DMS153 treated with DMSO at 0.1 percent for 48 hours (cell line): ENCODE data around the gene SARDH.
"Not testable (repeated sequence)": the region's sequence is repeated elsewhere in the genome, so short reads cannot be mapped to it uniquely, and the experiment has no call there.

Experiments used
- DNase-seq: peaks from one replicate; lab custom pipeline; 2025; ENCODE audit not compliant: unreplicated experiment; lab: John Stamatoyannopoulos, UW

The SARDH gene

DNA sequence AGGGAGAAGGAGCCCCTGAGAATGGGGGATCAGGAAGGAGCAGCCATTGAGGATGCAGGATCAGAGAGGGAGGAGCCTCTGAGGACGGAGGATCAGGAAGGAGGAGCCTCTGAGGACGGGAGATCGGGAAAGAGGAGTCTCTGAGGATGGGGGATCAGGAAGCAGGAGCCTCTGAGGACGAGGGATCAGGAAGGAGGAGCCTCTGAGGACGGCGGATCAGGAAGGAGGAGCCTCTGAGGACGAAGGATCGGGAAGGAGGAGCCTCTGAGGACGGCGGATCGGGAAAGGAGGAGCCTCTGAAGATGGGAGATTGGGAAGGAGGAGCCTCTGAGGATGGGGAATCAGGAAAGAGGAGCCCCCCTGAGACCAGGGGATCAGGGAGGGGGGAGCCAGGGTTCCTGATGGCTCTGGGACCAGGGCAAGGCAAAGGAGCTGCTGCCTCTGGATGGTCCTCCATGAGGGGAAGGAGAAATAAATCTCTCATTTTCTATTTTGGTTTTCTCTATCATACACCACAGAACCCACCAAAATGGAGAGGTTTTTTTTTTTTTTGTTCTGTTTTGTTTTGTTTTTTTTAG, 22.6 kb upstream of the SARDH start:
- DNase-seq, result no peak

GRCh38 chr9:133759946-133760345, 21.8 kb upstream of the SARDH start:
- DNase-seq, result no peak

DNA sequence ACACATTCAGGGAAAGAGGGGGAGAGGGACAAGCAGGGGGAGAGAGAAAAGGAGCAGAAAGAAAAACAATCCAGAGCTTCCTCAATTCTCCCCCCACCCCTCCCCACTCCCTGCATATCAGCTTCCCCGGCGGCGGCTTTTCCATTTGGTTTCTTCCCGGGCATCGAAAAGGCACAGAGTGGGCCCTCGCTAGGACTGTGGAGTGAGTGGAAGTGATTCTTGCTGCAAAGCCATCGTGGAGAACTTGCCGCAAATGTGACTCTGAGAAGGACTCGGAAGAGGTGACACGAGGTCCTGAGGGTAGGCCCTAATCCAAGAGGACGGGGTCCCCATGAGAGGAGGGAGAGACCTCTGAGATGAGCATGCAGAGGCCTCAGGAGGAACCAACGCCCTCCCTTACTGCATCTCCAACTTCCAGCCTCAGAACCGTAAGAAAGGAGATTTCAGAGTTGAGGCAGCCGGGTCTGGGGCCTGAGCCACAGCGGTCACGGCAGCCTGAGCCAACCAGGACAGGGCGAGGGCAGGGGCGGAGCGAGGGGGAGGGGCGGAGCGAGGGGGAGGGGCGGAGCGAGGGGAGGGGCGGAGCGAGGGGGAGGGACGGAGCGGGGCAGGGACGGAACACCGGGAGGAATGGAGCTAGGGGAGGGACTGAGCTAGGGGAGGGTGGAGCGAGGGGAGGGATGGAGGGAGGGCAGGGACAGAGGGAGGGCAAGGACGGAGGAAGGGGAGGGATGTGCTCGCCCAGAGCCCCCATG, 21.2 kb upstream of the SARDH start:
- no peak for DNase-seq

DNA sequence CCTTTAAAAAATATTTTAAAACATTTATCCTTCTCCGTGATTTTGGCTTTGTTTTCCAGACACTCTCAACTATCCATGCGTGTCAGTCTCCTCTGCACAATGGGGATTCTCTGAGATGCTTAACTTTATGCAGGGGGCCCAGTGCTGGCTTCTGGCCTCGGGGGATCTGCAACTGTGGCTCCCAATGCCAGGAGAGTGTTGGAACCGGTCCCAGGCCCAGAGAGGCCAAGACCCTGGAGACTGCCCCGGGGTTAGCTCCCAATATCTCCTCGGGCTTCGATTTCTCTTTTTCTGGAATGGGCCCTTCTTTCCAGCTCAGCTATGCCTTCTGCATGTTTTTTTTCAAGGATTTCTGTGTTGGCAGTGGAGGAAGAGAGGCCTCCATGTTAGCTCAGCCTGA, 20.1 kb upstream of the SARDH start:
- no peak for DNase-seq

DNA sequence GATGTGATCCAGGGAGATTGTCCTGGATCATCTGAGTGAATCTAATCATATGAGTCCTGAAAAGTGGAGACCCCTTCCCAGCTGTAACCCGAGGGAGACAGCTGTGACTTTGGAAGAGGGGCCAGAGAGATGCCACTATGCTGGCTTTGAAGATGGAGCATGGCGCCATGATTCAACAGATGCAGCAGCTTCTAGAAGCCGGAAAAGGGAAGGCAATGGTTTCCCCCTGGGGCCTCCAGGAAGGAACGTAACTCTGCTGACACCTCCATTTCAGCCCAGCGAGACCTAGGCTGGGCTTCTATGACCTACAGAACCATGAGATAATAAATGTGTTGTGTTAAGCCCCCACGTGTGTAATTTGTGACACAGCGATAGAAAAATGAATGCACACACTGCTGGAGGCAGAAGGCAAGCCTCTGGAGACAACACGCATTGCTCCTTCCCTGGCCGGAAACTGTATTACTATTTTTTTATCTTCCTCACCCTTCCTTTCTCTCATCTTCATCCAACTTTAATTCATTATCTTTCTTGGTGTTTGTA, 16.6 kb upstream of the SARDH start:
- DNase-seq, result no peak

DNA sequence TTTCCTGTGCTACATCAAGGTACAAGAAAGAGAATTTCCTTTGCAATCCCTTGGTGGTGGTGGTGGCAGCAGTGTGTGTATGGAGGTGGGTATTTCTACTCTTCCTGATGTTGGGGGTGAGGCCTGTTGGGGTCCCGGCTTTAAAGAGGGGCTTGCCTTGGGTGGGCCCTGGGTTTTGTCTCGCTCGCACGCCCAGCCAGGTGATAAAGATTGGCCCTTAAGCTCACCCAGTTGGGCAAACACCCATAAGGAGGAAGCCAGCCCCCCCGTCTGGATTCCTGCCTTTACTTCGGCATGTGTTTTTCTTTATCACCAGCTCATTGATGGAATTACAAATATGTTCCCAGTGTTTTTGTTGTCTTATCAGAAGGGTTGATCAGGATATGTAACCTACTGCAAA, 16.0 kb upstream of the SARDH start:
- no peak for DNase-seq

DNA sequence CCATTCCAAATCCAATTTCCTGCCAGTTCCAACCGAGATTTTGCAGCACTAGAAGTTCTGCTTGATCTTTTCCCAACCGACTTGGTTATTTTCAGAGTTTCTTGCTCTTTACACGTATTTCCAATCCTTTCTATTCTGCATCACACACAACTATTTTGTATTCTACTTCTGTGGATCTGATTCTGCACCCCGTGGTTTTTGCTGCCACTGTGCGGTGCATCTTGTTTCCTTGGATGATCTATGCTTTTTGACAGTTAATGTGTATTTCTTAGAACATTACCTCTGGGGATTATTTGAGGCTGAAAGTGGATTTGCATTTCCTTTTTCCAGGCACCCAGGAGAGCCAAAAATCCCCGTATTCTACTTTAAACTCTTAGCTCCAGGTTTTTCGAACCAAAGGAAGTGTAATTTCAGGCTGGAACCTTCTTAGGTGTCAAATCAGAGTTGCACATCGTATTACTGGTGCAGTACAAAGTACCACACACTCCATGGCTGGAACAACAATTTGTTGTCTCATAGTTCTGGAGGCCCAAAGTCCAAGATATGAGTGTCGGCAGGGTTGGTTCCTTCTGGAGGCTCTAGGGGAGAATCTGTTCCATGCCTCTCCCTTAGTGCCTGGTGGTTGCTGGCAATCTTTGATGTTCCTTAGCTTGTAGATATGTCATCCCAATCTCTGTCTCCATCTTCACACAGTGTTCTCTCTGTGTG, 14.7 kb upstream of the SARDH start:
- no peak for DNase-seq

DNA sequence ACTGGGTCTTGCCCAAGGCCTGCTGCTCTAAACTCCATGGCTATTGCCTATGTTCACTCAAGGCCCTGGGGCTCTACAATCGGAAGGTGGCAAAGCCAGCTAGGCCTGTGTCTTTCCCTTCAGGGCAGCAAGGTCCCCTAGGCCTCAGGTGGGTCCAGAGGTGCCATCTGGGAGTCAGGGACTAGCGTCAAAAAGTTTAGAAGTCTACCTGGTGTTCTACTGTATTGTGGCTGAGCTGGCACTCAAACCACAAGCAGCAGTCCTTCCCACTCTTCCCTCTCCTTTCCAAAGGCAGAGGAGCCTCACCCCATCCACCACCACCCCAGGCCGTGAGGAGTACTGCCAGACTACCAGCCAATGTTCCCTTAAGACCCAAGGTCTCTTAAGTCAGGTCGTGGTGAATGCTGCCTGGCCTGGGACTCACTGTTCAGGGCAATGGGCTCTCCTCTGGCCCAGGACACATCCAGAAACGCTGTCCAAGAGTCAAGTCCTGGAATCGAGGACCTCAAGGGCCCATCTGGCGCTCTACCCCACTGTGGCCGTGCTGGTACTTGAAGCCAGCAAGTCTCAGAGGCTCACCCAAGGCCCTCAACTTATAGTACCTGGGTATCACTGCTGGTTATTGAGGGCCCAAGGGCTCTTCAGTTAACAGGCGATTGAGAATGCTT, 13.0 kb upstream of the SARDH start:
- no peak for DNase-seq

GRCh38 chr9:133747309-133747708, 9.2 kb upstream of the SARDH start:
- no peak for DNase-seq

DNA sequence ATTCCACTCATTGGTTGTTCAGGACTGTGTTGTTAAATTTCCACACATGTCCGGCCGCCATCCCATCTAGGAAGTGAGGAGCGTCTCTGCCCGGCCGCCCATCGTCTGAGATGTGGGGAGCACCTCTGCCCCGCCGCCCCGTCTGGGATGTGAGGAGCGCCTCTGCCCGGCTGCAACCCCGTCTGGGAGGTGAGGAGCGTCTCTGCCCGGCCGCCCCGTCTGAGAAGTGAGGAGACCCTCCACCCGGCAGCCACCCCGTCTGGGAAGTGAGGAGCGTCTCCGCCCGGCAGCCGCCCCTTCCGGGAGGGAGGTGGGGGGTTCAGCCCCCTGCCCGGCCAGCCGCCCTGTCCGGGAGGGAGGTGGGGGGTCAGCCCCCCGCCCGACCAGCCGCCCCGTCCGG, 6.4 kb upstream of the SARDH start:
- DNase-seq, result not testable (repeated sequence)

GRCh38 chr9:133742849-133743444, 4.8 kb upstream of the SARDH start:
- peak; percentile 42 for DNase-seq

- DNase-seq, result no peak
Measured at GRCh38 chr9:133742251-133742650, 4.1 kb upstream of the SARDH start.

DNA sequence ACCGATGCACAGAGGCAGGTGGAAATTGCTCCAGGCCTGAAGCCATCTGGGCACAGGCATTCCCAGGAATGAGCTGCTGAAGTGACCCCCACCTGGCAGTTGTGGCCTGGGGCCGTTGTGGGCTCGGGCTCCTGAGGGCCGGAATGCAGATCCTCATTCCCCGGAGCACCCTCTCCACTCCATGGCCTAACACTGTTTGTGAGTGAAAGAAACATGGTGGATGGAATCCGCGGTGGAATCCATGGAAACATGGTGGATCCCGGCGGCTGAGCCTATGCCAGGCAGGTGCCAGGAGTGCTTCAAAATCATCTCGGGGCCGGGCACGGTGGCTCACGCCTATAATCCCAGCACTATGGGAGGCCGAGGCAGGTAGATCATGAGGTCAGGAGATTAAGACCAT, 3.6 kb upstream of the SARDH start:
- no peak for DNase-seq

DNA sequence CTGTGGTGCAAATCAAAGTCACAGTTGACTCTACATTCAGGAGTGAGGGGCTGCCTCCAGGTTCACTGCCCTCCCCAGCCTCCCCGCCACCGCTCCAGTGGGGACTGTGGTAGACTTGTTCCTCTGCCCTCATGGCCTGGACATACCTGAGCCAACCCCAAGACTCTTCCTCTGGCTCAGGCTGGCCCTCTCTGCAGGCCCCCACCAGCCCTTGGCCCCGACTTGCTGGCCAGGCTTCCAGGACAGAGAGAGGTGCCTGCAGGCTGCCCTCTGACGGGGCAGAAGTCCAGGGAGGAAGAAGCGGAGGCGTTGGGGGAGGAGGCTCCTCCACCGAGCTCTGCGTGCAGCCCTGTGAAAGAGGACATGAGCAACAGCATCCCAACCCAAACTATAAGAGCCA, 2.8 kb upstream of the SARDH start:
- no peak for DNase-seq

- no peak for DNase-seq
Measured at GRCh38 chr9:133739408-133740280, 1.5 kb upstream of the SARDH start.

DNA sequence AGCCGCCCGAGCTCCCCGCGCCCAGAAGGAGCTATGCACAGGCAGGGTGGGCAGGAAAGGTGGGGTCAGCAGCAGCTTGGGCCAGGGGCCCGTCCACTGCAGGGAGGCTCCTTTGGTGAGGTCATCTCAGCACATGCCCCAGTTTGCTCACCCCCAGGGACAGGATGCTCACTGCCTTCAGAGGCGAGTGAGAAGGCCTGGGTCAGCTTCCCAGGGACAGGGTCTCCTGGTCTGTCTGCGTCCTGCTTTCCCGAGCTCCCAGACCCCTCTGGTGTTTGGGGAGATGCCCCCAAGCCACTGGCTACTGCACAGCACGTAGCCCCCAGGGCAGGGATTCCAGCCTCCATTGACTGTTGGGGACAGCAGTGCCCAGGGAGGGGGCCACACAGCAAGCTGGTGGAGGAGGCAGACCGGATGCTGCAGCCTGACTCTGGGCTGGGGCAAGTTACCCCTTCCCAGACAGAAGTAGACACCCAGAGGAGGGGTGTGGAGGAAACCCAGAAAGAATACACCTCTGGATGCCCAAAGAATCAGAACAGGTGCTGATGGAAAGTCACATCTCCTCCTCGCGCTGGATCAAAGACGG, 581 bp upstream of the SARDH start:
- DNase-seq, result no peak

GRCh38 chr9:133737071-133737773, 930 bp downstream of the SARDH start:
- peak; percentile 18 for DNase-seq

- DNase-seq, result no peak
Measured at GRCh38 chr9:133735931-133736330, 2.2 kb downstream of the SARDH start.

DNA sequence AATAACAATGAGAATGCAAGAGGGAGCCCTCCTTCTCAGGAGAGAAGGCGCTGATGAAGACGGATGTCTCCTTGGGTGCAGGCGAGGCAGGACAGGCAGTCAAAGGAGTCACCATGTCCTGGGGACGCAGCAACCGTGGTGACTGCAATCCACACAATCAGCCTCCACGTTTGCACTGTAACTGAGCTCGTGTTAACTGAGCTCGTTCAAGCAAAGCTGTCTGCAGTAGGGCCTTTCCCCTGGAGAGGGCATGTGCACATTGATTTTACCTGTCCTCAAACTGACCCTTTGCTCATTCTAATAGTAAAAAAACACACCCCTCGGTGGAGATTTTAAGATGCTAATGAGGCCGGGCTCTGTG, 2.8 kb downstream of the SARDH start:
- no peak for DNase-seq
